IMR-90 (cell line): ENCODE data around the gene BCDIN3D. TPM values are rescaled to one million over a fixed set of nuclear protein-coding genes. Genes with fewer than 3 reads are reported as not detected.

Experiments
- ATAC-seq: fragments of 200-7000 bp; cut with Tn5 transposase; 2 replicates; pipeline ENCODE4 v1.9.1; 2020; ENCODE audit warnings: low read depth, mild to moderate bottlenecking, moderate library complexity
- BruUV-seq: library from RNA; stranded (reverse); fragments of 400-500 nt; replicated peaks from 2 replicates; lab custom pipeline; 2021; lab: Mats Ljungman, UMichigan
- CTCF ChIA-PET: fragments of 300-600 bp; formaldehyde crosslinking; extraction: SDS; loops from one replicate; lab custom pipeline; 2021; ENCODE audit warnings: antibody characterized with exemption; lab: Yijun Ruan, JAX
- POLR2A ChIA-PET: fragments of 300-600 bp; sonication (Branson Sonifier 250); formaldehyde crosslinking; loops from one replicate; lab custom pipeline; 2022; ENCODE audit warnings: antibody characterized with exemption; ENCODE audit not compliant: unreplicated experiment; lab: Charles Lee
- DNase-seq: peaks from one replicate; pipeline ENCODE4 v3.0.0; 2013
- H2AFZ ChIP-seq: replicated peaks from 2 replicates; pipeline ENCODE3; 2013; ENCODE audit warnings: low read length, mild to moderate bottlenecking; ENCODE audit not compliant: poor library complexity
- H2AK5ac ChIP-seq: 2 replicates; pipeline ENCODE4 v1.6.1; 2013; ENCODE audit warnings: low read depth, low read length, inconsistent platforms
- H2AK9ac ChIP-seq: replicated peaks from 2 replicates; pipeline ENCODE3; 2013; ENCODE audit warnings: mild to moderate bottlenecking, low read depth, low read length, moderate library complexity; ENCODE audit not compliant: poor library complexity
- H2BK120ac ChIP-seq: 2 replicates; pipeline ENCODE4 v1.6.1; 2013; ENCODE audit warnings: low read depth, low read length, inconsistent platforms
- H2BK15ac ChIP-seq: 3 replicates; pipeline ENCODE4 v1.6.1; 2013; ENCODE audit warnings: low read depth, low read length, inconsistent platforms
- H2BK20ac ChIP-seq: 2 replicates; pipeline ENCODE4 v1.6.1; 2013; ENCODE audit warnings: low read depth, mild to moderate bottlenecking, inconsistent platforms, low read length, moderate library complexity
- H2BK5ac ChIP-seq: 2 replicates; pipeline ENCODE4 v1.6.1; 2013; ENCODE audit warnings: mild to moderate bottlenecking, low read depth, low read length, inconsistent platforms; ENCODE audit not compliant: poor library complexity, severe bottlenecking
- H3K14ac ChIP-seq: replicated peaks from 2 replicates; pipeline ENCODE4 v1.6.1; 2013; ENCODE audit warnings: low read depth, low read length, inconsistent platforms
- H3K18ac ChIP-seq: 2 replicates; pipeline ENCODE4 v1.6.1; 2013; ENCODE audit warnings: low read depth, low read length, control low read depth
- H3K23ac ChIP-seq: 2 replicates; pipeline ENCODE4 v1.6.1; 2013; ENCODE audit warnings: low read depth, low read length, inconsistent platforms
- H3K27ac ChIP-seq: 2 replicates; pipeline ENCODE4 v1.5.1; 2013; ENCODE audit warnings: mild to moderate bottlenecking, control low read depth, low read length; ENCODE audit not compliant: insufficient read depth
- H3K27me3 ChIP-seq: 2 replicates; pipeline ENCODE4 v1.6.1; 2013; ENCODE audit warnings: low read length; ENCODE audit not compliant: control insufficient read depth, insufficient read depth
- H3K36me3 ChIP-seq: 2 replicates; pipeline ENCODE4 v1.6.1; 2013; ENCODE audit warnings: low read length, mixed read lengths; ENCODE audit not compliant: control insufficient read depth, insufficient read depth
- H3K4ac ChIP-seq: 2 replicates; pipeline ENCODE4 v1.6.1; 2013; ENCODE audit warnings: low read depth, low read length, inconsistent platforms
- H3K4me1 ChIP-seq: 2 replicates; pipeline ENCODE4 v1.6.1; 2013; ENCODE audit warnings: low read length, mixed read lengths; ENCODE audit not compliant: control insufficient read depth, insufficient read depth
- H3K4me2 ChIP-seq: 2 replicates; pipeline ENCODE4 v1.6.1; 2013; ENCODE audit warnings: low read depth, mild to moderate bottlenecking, control low read depth, low read length, moderate library complexity
- H3K4me3 ChIP-seq: 2 replicates; pipeline ENCODE4 v1.5.1; 2013; ENCODE audit warnings: low read depth, mild to moderate bottlenecking, control low read depth, low read length, moderate library complexity; ENCODE audit not compliant: insufficient read depth
- H3K56ac ChIP-seq: 2 replicates; pipeline ENCODE4 v1.6.1; 2013; ENCODE audit warnings: low read length, inconsistent platforms; ENCODE audit not compliant: insufficient read depth; ENCODE audit errors: extremely low read depth
- H3K79me1 ChIP-seq, 2 experiments: 2 replicates each; pipeline ENCODE4 v1.6.1; 2013; ENCODE audit warnings: low read length in 2 of 2, inconsistent platforms in 1 of 2, low read depth in 1 of 2
- H3K9ac ChIP-seq: 2 replicates; pipeline ENCODE4 v1.6.1; 2013; ENCODE audit warnings: low read depth, low read length, control low read depth
- H3K9me1 ChIP-seq: 2 replicates; pipeline ENCODE4 v1.6.1; 2013; ENCODE audit warnings: low read length, inconsistent platforms; ENCODE audit not compliant: insufficient read depth
- H3K9me3 ChIP-seq: 2 replicates; pipeline ENCODE4 v1.6.1; 2013; ENCODE audit warnings: low read length; ENCODE audit not compliant: control insufficient read depth, insufficient read depth
- H4K20me1 ChIP-seq: 2 replicates; pipeline ENCODE4 v1.6.1; 2013; ENCODE audit warnings: low read length, inconsistent platforms; ENCODE audit not compliant: insufficient read depth
- H4K5ac ChIP-seq: 2 replicates; pipeline ENCODE4 v1.6.1; 2013; ENCODE audit warnings: mild to moderate bottlenecking, low read depth, low read length, control low read depth
- H4K8ac ChIP-seq, 2 experiments: 2 replicates each; pipeline ENCODE4 v1.6.1; 2013; ENCODE audit warnings: low read depth in 2 of 2, low read length in 2 of 2, control low read depth in 1 of 2, inconsistent platforms in 1 of 2
- H4K91ac ChIP-seq: 2 replicates; pipeline ENCODE4 v1.6.1; 2013; ENCODE audit warnings: low read depth, low read length, inconsistent platforms; ENCODE audit not compliant: insufficient read depth
- BHLHE40 ChIP-seq: fragments of 150-350 bp; IDR thresholded peaks from 2 replicates; pipeline ENCODE4 v1.6.1; 2016; ENCODE audit warnings: mild to moderate bottlenecking, low read depth, low read length
- CEBPB ChIP-seq: IDR thresholded peaks from 2 replicates; pipeline ENCODE4 v1.6.1; 2012; ENCODE audit warnings: low read depth, low read length, improper control_type of control experiment
- CTCF ChIP-seq: conservative IDR thresholded peaks from 2 replicates; pipeline ENCODE4 v1.5.1; 2012; ENCODE audit warnings: mild to moderate bottlenecking, low read depth, low read length, improper control_type of control experiment
- FOS ChIP-seq: fragments of 150-350 bp; IDR thresholded peaks from 2 replicates; pipeline ENCODE4 v1.6.1; 2016; ENCODE audit warnings: low read depth, low read length
- MAZ ChIP-seq: IDR thresholded peaks from 2 replicates; pipeline ENCODE4 v1.6.1; 2012; ENCODE audit warnings: low read depth, mild to moderate bottlenecking, low read length, improper control_type of control experiment, moderate library complexity, borderline replicate concordance
- NFE2L2 ChIP-seq: fragments of 150-350 bp; IDR thresholded peaks from 2 replicates; pipeline ENCODE4 v1.6.1; 2016; ENCODE audit warnings: low read depth, mild to moderate bottlenecking, low read length
- POLR2A ChIP-seq: IDR thresholded peaks from 2 replicates; pipeline ENCODE4 v1.6.1; 2012; ENCODE audit warnings: mild to moderate bottlenecking, low read depth, low read length
- RAD21 ChIP-seq: IDR thresholded peaks from 2 replicates; pipeline ENCODE4 v1.6.1; 2012; ENCODE audit warnings: low read length, improper control_type of control experiment
- RFX5 ChIP-seq: IDR thresholded peaks from 2 replicates; pipeline ENCODE4 v1.8.0; 2012; ENCODE audit warnings: low read depth, mild to moderate bottlenecking, low read length, moderate library complexity
- SMC3 ChIP-seq: fragments of 150-350 bp; IDR thresholded peaks from 2 replicates; pipeline ENCODE4 v1.6.1; 2016; ENCODE audit warnings: low read depth, mild to moderate bottlenecking, antibody characterized with exemption, low read length, moderate library complexity
- whole genome bisulfite sequencing, 2 experiments: methylation state at CpG; one replicate each; pipeline versions ENCODE4 v1.1.5 to v1.1.7; 2013; ENCODE audit warnings: missing lambda C conversion rate in 2 of 2; ENCODE audit not compliant: insufficient read length in 1 of 2; ENCODE audit errors: extremely low coverage in 2 of 2; 5-methylcytosine and 5-hydroxymethylcytosine counted together
- dilution Hi-C: fragments of 300-500 bp; cut with HindIII; formaldehyde crosslinking; loops from one replicate; pipeline ENCODE4 v1.14.3; 2018; ENCODE audit warnings: low sequenced_read_pairs; ENCODE audit not compliant: unreplicated experiment
- in situ Hi-C: fragments of 300-500 bp; cut with MboI; formaldehyde crosslinking; loops from 3 replicates; pipeline ENCODE4 v1.14.3; 2019; ENCODE audit warnings: low sequenced_read_pairs, inconsistent platforms, mixed read lengths
- intact Hi-C: fragments of 100-400 bp; cut with micrococcal nuclease; formaldehyde crosslinking; loops from 2 replicates; pipeline ENCODE4 v1.10.0; 2022
- polyA plus RNA-seq, 3 experiments: library from polyadenylated mRNA; depleted of rRNA; stranded (reverse); fragments of >200 nt; gene quantifications; 2 replicates each; pipeline ENCODE4 v1.2.3, GENCODE V29; 2012; ENCODE audit warnings: low replicate concordance in 1 of 3
- total RNA-seq: library from RNA; depleted of rRNA; stranded (reverse); fragments of >200 nt; gene quantifications from 2 replicates; pipeline ENCODE4 v1.2.3, GENCODE V29; 2012
- TF ChIP-seq, protein P1 (sequence below): fragments of 150-350 bp; IDR thresholded peaks from 2 replicates; pipeline ENCODE4 v1.6.1; 2017; ENCODE audit warnings: mild to moderate bottlenecking, antibody characterized with exemption, low read length, low read depth
- TF ChIP-seq, protein P2 (sequence below): fragments of 150-350 bp; IDR thresholded peaks from 2 replicates; pipeline ENCODE4 v1.6.1; 2016; ENCODE audit warnings: low read depth, mild to moderate bottlenecking, low read length, moderate library complexity, borderline replicate concordance

The BCDIN3D gene
- total and polyA plus RNA-seq, 2 of the 4 experiments (the other 2 are of a cell fraction): 2.3 TPM

DNA sequence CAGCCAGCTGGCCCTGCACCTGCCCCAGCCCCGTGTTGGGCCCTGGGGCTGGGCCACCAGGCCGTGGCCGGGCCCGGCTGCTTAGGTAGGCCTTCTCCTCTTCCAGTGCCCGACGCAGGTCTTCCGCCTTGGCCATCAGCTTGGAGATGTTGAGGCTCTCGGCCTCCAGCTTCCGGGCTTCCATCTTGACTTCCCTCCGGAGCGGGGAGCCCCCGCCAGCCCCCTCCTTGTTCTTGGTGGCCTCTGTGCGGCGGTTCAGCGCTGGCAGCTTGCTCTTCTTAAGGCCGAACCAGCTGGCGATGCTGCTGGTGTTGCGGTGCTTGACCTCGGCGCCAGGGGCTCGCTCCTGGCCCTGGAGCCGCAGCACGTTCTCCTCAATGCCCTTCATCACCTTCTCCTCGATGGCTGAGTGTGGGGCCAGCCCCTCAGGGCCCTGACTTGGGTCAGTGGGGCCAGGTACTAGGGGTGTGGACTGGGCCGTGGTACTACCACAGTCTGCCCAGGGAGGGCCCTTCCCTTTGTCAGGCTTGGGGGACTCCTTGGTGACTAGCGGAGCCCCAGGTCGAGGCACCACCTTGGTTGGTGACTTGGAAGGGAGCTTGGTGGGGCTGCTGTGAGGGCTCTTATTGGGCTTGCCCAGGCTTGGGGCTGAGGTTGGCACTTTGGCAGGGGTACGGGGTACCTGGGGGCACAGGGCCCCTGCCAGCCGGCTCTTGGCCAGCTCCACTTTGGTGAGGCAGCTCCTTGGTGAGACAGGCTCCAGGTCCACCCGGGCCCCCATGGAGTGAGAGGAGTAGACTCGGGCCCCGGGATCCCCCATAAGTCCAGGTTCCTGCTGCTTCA lies 47.9 kb downstream of the BCDIN3D start:
- Histone ChIP-seq H4K5ac (no peak overlapping the region), H3K23ac (no peak overlapping the region), H3K4me1 (no peaks in the 10 kb centered on the region), H2AK9ac (no peak overlapping the region), H2AK5ac (no peak overlapping the region), H2BK15ac (no peak overlapping the region), H3K18ac (no peak overlapping the region), H3K4me2 (no peak overlapping the region), H3K27me3 (no peaks in the 10 kb centered on the region), H2BK20ac (no peak overlapping the region), H3K9ac (no peak overlapping the region), H4K91ac (no peak overlapping the region), H2BK5ac (no peak overlapping the region), H3K4ac (no peak overlapping the region), H2BK120ac (no peak overlapping the region), H3K36me3 (peaks cover 72% of the 10 kb centered on the region), H4K20me1 (peaks cover 5% of the 10 kb centered on the region; the same call in 1 of the 2 replicates), H3K4me3 (no peak overlapping the region), H3K9me3 (no peaks in the 10 kb centered on the region), H3K56ac (no peak overlapping the region), H4K8ac (no peak overlapping the region), H3K9me1 (no peaks in the 10 kb centered on the region), H3K14ac (no peak overlapping the region), H2AFZ (no peak overlapping the region), H3K79me1 (no peaks in the 10 kb centered on the region), H3K27ac (no peak overlapping the region)
- intact Hi-C loops (no loop called here), in situ Hi-C loops (no loop called here), dilution Hi-C loops (no loop called here)
- 100% methylated on average over 11 of the region's 32 CpGs; no CpG with 5 or more reads in 1 of the 2 experiments for WGBS, 2 experiments
- BruUV-seq: TSS peak; percentile 19
- TF ChIP-seq SMC3 (no peak), NFE2L2 (no peak), CTCF (no peak), FOS (no peak), RFX5 (no peak), CEBPB (no peak), POLR2A (no peak), BHLHE40 (no peak), MAZ (no peak), RAD21 (no peak)
- TF ChIP-seq, protein P1, sequence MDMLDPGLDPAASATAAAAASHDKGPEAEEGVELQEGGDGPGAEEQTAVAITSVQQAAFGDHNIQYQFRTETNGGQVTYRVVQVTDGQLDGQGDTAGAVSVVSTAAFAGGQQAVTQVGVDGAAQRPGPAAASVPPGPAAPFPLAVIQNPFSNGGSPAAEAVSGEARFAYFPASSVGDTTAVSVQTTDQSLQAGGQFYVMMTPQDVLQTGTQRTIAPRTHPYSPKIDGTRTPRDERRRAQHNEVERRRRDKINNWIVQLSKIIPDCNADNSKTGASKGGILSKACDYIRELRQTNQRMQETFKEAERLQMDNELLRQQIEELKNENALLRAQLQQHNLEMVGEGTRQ: no peak
- TF ChIP-seq, protein P2, sequence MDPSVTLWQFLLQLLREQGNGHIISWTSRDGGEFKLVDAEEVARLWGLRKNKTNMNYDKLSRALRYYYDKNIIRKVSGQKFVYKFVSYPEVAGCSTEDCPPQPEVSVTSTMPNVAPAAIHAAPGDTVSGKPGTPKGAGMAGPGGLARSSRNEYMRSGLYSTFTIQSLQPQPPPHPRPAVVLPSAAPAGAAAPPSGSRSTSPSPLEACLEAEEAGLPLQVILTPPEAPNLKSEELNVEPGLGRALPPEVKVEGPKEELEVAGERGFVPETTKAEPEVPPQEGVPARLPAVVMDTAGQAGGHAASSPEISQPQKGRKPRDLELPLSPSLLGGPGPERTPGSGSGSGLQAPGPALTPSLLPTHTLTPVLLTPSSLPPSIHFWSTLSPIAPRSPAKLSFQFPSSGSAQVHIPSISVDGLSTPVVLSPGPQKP: no peak
- POLR2A ChIA-PET: no interaction called here
- ATAC-seq (no peak), DNase-seq (no peak)
- CTCF ChIA-PET: no interaction called here
